GM10847 (cell line): Measurements from ENCODE around the gene BEND3.

ENCODE experiments used
- POLR2A ChIP-seq: IDR thresholded peaks from 2 replicates; pipeline ENCODE4 v1.6.1; 2011; ENCODE audit not compliant: insufficient read length; ENCODE audit errors: extremely low read depth

BEND3 gene

DNA sequence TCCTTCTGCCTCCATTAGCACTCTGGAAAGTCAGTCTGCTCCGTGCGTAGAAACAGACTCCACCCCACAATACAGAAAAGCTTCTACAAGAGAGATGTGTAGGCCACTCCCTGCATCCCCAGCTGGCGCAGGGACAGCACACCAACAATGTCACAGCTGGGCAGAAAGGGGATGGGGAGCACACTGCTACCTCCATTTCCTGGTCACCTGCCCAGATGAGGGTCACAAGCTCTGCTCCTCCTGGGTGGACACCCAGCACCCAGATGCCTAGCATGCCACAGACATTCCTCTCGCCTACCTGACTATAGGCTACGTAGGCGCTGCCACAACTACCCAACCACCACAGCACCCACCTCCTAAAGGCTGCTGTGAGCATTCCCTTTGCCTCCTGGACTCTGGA lies 12.2 kb downstream of the BEND3 start:
- TF ChIP-seq POLR2A = no peak

DNA sequence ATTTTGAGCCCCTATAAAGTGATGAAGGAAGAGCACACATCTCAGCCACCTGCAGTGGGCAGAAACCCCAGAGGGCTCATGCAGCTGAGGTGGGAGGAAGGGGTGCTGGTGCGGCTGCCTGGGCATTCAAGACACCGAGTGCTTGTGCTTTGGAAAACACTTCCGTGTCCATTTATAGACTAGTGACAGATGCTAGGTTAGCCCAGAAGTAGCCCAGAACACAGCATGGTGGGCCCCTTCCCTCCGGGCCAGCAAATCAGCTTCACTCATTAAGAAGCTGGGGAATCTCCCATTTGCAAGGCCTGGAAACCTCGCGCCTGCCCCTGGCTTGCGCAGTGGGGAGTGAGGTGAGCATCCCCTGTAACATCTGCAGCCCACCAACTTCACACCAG lies 12.9 kb downstream of the BEND3 start:
- TF ChIP-seq POLR2A = no peak

DNA sequence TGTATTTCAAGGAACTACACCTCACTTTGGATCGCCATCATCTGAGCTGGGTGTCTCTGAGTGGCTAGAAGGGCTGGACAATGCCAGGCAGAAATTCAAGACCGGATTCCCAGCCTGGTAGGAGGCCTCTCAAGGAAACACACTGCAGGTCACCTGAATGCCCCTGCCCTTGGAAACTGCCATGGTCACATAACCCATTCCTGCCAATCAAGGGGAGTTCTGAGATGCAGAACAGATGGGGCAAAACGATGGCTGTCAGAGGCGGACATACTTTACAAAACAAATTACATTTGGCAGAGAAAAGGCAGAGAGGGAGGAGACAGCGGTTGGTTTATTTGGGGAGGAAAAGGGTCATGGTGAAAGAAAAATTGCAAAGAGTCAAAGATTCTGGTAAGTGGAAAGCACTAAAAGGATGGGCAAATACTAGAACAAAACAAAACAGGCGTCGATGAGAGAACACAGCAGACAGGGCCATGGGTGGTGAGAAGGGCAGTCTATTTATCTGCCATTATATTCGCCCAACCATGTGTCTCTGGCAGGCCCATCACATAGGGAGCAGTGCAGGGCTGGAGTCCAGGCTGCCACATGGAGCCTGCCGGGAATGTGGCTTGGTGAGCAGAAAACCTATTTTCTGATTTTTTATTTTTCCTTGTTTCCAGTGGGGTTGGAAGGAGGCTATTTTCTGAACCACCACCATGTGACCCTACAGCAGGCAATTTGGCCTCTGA lies 13.5 kb downstream of the BEND3 start:
- TF ChIP-seq POLR2A = no peak

DNA sequence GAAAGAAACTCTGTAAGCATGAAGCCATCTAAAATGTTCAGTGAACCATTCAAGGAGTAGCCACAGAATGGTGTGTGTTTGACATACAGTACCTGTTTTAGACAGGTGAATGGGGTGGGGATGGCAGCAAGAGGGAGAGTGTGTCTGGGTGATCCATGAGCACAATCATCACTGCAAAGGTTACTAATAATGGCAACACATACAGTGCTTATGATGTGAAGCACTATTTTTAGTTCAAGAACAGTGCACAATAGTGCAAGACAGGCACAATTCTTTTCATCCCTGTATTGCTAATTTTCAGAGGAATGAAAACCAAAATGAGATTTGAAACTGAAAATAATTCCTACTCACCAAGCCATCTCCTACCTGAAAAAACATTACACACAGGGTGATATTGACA lies 14.1 kb downstream of the BEND3 start:
- no peak for TF ChIP-seq POLR2A

DNA sequence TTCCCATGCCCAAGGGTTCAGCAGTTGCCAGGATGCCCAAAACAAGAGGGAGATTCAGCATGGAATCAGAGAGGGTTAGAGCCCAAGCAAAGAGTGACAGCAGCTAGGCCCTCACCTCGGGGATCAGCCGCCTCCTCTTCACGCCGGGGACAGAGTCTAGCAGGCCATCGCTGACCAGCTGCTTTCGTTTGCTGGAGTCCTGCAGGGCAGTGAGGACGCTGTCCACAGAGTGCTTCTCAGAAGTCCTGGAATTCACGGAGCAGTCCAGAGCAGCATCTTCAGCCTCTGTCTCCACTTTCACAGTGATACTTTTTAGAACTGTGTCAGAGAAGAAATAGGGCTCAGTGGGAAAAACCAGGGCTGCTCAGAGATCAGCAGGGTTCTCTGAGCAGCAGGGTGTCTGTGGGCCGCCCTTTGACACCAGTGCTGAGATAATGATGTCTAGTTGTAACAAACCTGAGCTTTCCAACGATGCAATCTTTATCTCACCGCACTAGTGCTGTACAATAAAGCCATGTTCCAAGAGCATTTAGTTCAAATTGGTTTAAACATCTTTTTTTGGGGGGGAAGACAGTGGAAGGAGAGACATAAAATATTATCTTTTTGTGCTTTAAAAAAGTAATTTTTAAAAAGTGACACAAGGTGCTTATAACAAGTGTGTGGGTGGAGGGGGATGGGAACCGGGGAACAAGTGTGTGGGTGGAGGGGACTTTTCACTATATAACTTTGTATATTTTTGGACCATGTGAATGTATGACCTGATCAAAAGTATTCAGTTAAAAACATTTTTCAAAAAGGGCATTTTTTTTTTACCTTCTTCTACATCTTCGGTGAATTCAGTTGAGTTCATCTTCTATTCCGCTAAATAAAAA lies 16.6 kb downstream of the BEND3 start:
- TF ChIP-seq POLR2A = no peak

DNA sequence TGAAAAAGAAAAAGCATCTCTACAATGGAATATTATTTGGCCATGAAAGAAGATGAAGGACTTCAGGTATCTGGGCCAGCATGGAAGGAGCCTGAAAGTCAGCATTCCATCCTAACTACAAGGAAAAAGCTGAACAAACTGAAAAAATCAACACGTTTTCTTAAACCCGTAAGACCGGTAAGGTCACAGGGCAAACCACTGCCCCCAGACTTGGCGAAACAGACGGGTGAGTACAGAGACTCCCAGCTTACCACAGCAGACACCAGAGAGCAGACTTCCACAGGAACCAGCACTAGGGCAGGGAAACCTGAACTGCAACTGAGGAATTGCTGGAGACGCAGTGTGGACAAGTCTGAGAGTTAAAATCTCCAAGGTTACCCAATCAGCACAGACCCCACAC lies 31.4 kb downstream of the BEND3 start:
- no peak for TF ChIP-seq POLR2A

DNA sequence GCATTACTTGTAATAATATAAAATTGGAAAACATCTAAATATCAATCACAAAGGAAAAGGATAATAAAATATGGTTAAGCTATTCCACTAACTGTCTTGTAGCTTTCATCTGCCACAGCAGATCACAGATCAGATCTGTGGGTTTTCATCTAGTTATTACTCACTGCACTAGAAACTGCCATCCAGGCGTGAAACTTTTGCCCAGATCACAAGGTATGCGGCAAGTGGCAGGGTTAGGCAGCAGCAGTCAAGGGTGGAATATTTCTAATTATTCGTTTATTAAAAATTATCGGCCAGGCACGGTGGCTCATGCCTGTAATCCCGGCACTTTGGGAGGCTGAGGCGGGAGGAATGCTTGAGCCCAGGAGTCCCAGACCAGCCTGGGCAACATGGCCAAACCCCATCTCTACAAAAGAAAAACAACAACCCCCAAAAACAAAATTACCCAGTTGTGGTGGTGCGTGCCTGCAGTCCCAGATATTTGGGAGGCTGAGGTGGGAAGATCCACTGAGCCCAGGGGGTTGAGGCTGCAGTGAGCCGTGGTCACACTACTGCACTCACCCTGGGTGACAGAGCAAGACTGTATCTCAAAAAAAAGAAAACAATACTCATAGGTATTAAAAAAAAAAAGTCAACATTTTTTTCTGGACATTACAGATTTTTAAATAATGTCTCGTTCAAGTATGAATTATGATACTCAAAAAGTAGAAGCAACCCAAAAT lies 32.1 kb downstream of the BEND3 start:
- TF ChIP-seq POLR2A = no peak

DNA sequence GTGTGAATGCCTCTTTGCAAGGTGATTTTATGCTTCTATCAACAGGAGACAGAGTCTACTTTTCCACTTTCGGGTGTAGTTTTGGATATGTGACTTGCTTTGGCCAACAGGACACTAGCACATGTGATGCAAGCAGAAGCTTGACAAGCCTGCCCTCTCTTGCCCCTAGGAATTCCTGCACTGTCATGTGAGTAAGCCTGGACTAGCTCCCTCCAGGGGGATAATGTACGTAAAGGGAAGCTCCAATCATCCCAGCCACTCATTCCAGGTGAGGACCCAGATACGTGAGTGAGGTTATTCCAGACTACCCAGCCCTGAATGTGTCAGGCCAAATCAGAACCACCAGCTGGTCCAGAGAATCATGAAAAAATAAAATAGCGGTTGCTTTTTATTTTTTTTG lies 33.3 kb downstream of the BEND3 start:
- no peak for TF ChIP-seq POLR2A

DNA sequence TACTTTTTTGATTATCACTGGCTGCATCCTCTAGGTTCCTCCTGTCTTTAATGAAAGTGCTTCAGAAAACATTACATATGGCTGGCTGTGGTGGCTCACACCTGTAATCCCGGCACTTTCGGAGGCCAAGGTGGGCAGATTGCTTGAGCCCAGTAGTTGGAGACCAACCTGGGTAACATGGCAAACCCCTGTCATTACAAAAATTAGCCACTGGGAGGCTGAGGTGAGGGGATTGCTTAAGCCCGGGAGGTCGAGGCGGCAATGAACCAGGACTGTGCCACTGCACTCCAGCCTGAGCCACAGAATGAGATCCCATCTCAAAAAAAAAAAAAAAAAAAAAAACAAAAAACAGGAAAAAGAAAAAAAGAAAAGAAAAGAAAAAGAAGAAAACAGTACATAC lies 35.3 kb downstream of the BEND3 start:
- TF ChIP-seq POLR2A = no peak

DNA sequence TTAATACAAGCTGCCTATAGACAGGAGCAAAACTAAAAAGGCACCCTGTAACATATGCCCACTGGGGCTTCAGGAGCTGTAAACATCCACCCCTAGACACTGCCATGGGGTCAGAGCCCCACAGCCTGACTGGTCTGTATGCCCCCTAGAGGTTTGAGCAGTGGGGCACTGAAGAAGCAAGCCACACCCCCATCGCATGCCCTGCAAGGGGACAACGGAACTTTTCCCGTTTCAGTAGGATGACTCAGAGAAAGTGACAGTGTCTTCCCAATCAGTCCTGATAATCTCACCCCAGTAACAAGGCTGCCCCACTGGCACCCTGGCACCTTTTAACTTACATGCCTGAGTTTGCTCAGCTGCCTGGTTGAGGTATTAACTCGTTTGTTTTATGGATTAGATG lies 35.9 kb downstream of the BEND3 start:
- TF ChIP-seq POLR2A = no peak

DNA sequence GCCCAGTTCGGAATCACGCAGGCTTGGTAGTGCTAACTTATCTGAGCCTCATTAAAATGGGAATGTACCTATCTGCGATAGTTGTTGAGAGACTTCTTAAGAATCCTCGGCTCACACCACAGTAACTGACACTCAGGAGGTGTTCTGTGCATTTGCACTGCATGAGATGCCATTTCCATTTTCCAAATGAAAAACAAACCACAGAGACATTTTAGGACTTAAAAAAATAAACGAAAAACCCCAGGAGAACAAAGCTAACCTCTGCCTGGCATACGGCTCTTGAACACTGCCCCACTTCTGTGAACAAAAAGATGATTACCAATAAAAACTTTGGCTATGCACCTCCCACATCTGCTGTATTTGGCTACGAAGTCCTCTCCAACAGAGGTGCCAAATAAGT lies 37.6 kb downstream of the BEND3 start:
- TF ChIP-seq POLR2A = no peak

DNA sequence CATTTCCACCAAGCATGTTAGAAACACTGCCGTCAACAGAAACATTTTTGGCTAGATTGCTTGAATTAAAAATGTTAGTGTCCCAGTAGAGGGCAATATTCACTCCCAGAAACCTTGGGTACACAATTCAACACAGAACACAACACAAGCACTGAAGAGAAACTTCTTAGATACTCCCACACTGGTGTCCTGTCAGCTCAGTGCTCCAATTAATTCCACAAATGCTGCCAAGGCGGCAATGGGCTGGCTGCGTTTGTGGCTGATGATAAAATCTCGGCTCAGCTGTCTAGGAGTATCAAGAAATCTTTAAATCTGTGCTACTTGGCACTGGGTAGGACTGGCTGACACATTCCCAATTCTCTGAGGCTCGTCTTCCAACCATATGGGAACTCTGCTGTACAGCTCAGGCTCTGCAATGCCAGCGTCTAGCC lies 39.3 kb downstream of the BEND3 start:
- TF ChIP-seq POLR2A = no peak

DNA sequence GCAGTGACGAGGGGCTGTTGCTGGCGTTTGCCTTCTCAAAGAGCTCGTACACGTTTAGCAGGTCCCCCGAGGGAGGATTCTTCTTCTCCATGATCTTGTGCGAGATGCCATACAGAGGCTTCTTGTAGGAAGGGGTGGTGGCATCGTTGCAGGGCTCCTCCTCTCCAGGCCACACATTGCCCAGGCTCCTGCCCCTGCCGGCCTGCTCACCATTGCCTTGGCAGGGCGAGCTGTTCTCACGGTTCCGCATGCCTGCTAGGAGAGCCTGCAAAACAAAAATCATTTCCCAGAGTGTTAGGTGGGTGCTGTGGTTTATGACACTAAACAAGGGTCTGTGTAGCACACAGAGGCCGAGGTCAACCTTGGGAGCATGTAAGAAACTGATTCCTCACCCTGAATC lies 44.6 kb downstream of the BEND3 start:
- no peak for TF ChIP-seq POLR2A

DNA sequence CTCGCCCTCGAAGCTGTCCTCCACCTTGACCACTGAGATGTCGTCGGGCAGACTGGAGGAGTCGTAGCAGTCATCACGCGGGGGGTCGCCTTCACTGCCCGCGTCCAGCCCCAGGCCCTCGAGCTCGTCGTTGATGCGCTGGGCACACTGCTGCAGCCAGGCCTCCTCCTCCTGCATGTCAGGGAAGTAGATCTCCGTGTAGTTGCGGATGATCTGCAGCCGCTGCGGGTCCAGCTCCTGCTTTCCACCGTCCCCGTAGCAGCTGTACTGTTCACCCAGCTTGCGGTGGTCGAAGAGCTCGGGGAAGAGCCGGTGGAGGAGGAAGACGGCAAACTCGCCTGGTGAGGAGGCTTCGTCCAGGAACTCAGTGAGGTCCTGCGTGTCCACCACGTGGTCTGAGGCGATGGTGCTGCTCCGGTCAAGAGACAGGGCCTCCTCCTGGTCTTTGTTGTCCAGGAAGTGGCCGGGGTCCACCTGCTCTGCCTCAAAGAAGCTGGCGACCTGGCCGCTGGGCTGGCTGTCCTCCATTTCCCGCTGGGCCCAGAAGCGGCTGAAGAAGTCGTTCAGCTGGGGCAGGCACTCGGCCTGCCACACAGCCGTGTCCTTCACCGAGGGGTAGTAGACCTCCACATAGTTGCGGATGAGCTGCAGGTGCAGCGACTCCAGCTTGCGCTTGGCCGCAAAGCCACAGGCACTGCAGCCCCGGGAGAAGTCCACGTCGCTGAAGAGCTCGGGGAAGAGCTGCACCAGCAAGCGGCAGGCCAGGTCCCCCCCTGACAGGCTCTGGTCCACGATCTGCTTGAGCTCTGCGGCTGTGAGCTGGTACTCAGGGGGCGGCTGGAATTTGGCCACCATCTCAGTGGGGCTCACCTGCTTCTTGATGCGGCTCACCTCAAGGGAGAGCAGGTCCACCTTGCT lies 45.4 kb downstream of the BEND3 start:
- TF ChIP-seq POLR2A = no peak
